Measurements from ENCODE around the gene PREP.
"Not testable (repeated sequence)": the region's sequence is repeated elsewhere in the genome, so short reads cannot be mapped to it uniquely, and the experiment has no call there.

Gene PREP

GRCh38 chr6:105259913-105260889 lies 142.7 kb downstream of the PREP start:
- DNase-seq = no peak

GRCh38 chr6:105258816-105259215 lies 144.1 kb downstream of the PREP start:
- DNase-seq = no peak

GRCh38 chr6:105257340-105257739 lies 145.5 kb downstream of the PREP start:
- DNase-seq = no peak

- no peak for DNase-seq
Measured at GRCh38 chr6:105256619-105257018, 146.3 kb downstream of the PREP start.

- no peak for DNase-seq
Measured at GRCh38 chr6:105253787-105254186, 149.1 kb downstream of the PREP start.

GRCh38 chr6:105251689-105252088 lies 151.2 kb downstream of the PREP start:
- no peak for DNase-seq

GRCh38 chr6:105250533-105250932 lies 152.3 kb downstream of the PREP start:
- peak; percentile 42 for DNase-seq

- peak; percentile 52 for DNase-seq
Measured at GRCh38 chr6:105243487-105243886, 159.4 kb downstream of the PREP start.

GRCh38 chr6:105235155-105235554 lies 167.7 kb downstream of the PREP start:
- no peak for DNase-seq

GRCh38 chr6:105231771-105232170 lies 171.1 kb downstream of the PREP start:
- not testable (repeated sequence) for DNase-seq

All from HCEC 1CT (cell line).